Immature natural killer cell (primary cell): ENCODE data around the gene INO80B. TPM values are rescaled to one million over a fixed set of nuclear protein-coding genes. Genes with fewer than 3 reads are reported as not detected.

ENCODE experiments used
- DNase-seq, 3 donors: peaks; one replicate each; pipeline ENCODE4 v3.0.0; 2022; ENCODE audit warnings: mixed read lengths in 1 of 3
- H3K27ac Mint-ChIP-seq, 6 donors: one replicate each; pipeline ENCODE4 v1.8.0; 2020; ENCODE audit warnings: mixed read lengths in 6 of 6, mild to moderate bottlenecking in 5 of 6, inconsistent platforms in 4 of 6, moderate library complexity in 3 of 6
- H3K27me3 Mint-ChIP-seq, 3 donors: one replicate each; pipeline ENCODE4 v1.8.0; 2020 to 2021; ENCODE audit warnings: low read depth in 3 of 3, mild to moderate bottlenecking in 3 of 3, mixed read lengths in 3 of 3, moderate library complexity in 3 of 3, inconsistent platforms in 1 of 3
- H3K36me3 Mint-ChIP-seq, 3 donors: one replicate each; pipeline ENCODE4 v1.8.0; 2020; ENCODE audit warnings: mixed read lengths in 3 of 3, inconsistent platforms in 2 of 3, mild to moderate bottlenecking in 2 of 3
- H3K4me1 Mint-ChIP-seq, 2 donors: one replicate each; pipeline ENCODE4 v1.8.0; 2020; ENCODE audit warnings: inconsistent platforms in 2 of 2, mild to moderate bottlenecking in 2 of 2, mixed read lengths in 2 of 2, moderate library complexity in 1 of 2
- H3K4me3 Mint-ChIP-seq, 5 donors: one replicate each; pipeline ENCODE4 v1.8.0; 2020; ENCODE audit warnings: mild to moderate bottlenecking in 5 of 5, mixed read lengths in 5 of 5, inconsistent platforms in 3 of 5, moderate library complexity in 3 of 5
- H3K9me3 Mint-ChIP-seq, 6 donors: one replicate each; pipeline ENCODE4 v1.8.0; 2020; ENCODE audit warnings: mild to moderate bottlenecking in 6 of 6, mixed read lengths in 6 of 6, inconsistent platforms in 4 of 6, moderate library complexity in 3 of 6
- polyA plus RNA-seq, 3 donors: library from polyadenylated mRNA; unstranded; fragments of 300-500 nt; fragmentation: Illumina TruSeq; gene quantifications; one replicate each; pipeline ENCODE4 v1.2.3, GENCODE V29; 2021

INO80B gene
- 10 to 100 TPM in 1 of 3 donors, 1 to 10 TPM in 2; 3.9 to 11.1 (median 9.3) TPM for polyA plus RNA-seq

DNA sequence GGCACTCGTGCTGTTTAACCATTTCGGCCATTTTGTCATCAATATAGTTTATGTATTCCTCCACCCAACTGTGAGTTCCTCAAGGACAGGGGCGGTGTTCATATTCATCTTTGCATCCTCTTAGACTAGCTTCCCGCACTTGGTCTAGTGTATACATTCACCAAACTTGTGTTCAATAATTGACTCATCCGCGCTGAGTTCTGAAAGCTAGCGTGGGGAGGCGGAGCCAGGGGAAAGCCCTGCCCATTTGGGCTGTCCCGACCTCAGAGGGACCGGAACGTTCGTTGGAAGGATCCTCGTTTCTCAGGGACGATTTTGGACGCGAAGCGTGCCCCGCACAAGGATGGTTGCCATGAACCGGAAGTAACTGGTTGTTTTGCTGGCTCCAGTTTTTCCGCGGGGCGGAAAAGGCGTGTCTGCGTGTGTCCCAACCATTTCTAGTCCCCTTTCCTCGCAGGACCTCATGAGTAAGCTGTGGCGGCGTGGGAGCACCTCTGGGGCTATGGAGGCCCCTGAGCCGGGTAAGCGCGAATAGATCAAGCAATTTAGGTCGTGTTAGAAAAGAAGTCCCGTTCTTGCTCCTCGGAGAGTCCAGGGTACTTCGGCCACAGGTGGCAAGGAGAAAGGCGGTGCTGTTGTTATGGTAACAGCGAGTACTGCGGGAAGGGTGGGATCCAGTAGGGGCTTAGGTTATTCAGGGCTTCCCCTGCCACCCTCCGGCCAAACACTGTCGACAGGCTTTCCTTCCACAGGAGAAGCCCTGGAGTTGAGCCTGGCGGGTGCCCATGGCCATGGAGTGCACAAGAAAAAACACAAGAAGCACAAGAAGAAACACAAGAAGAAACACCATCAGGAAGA, at the start of gene INO80B:
Gene INO80B (plus strand): TSS at position 434 of the 858 bp plus-strand sequence. CDS start 30 bp downstream, at position 464.
- peak within 1 kb of the TSS; percentile 89 to 99 (median 94) for H3K4me3 Mint-ChIP-seq
- no peaks in the 10 kb centered on the region for H3K36me3 Mint-ChIP-seq
- H3K4me1 Mint-ChIP-seq: peaks cover 73 to 78% of the 10 kb centered on the region in 2 donors

DNA sequence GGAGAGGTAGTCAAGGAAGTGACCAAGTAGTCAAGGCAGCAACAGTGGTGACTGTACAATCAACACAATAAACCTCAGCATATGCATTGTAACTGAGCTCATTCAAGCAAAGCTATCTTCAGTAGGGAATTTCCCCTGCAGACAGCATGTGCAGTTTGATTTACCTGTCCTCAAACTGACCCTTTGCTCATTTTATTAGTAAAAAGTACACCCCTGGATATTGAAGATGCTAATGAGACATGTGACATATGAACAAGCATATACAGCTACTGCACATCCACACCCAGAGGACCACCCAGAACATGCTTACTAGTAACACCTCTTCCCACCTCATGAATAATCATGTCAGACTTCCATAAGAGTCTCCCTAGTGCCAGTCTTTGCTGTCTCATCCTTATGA, 48.9 kb upstream of the INO80B start:
- H3K27ac Mint-ChIP-seq: no peak overlapping the region
- no peaks in the 10 kb centered on the region for H3K9me3 Mint-ChIP-seq
- DNase-seq: no peak
- H3K27me3 Mint-ChIP-seq: peaks cover 2 to 6% (median 2%) of the 10 kb centered on the region in 3 donors
- H3K4me3 Mint-ChIP-seq: no peak overlapping the region
- no peaks in the 10 kb centered on the region for H3K36me3 Mint-ChIP-seq
- H3K4me1 Mint-ChIP-seq: no peaks in the 10 kb centered on the region

More for the DNA sequence above, at the start of gene INO80B:
- peaks cover 28 to 37% (median 31%) of the 10 kb centered on the region in 3 donors for H3K27me3 Mint-ChIP-seq
- H3K27ac Mint-ChIP-seq: peak within 1 kb of the TSS; percentile 87 to 100 (median 98)
- peaks cover 0 to 2% (median 0%) of the 10 kb centered on the region in 6 donors for H3K9me3 Mint-ChIP-seq
- DNase-seq: peak; percentile 97 to 98 (median 98)

DNA sequence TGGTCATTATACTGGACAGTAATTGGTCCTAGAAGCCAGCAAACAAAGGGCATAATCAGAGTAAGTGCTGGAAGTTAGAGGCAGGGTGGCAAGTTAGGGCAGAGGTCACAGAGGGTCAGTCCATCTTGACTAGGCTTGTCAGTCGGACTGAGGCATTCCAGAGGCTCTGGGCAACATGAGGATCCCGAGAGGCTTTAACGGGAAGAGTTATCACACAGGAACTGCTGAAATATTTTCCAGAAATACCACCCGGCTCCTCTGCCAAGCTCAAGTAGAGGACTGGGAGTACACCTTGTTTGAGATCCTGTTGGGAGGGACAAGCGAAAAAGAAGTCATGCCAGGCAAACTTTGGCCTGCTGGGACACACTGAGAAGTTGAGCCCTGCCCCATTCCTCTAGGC, 47.2 kb upstream of the INO80B start:
- Mint-ChIP-seq H3K36me3 (no peaks in the 10 kb centered on the region), H3K27me3 (peaks cover 0 to 6% (median 2%) of the 10 kb centered on the region in 3 donors), H3K27ac (no peak overlapping the region), H3K4me1 (no peaks in the 10 kb centered on the region), H3K4me3 (no peak overlapping the region), H3K9me3 (no peaks in the 10 kb centered on the region)
- DNase-seq: no peak

DNA sequence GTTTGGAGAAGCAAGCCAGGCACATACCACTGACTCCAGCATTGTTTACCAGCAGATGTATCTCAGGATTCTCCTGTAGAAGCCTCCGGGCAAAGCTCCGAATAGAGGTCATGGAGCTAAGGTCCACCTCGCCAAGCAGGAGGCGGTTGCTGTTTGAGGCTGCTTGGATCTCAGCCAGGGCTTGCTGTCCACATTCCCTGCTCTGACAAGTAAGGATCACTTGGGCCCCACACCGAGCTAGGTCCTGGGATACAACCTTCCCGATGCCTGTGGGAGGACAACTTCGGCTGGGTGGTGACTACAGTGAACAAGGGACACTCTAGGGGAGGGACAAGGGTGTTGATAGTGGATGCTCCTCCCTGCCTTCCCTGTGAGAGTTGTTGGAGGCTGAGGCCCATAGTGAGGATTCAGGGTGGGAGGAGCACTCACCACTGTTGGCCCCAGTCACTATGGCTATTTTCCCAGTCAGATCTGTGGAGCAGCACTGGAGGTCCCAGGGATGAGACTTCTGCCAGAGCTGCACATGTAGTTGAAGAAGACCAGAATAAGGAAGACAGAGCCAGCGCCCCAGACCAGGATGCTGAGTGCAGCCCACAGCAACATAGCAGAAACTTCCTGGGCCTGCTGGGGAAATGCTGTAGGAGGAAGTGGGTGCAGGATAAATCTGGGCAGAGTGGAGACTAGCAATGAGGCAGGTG, 41.7 kb upstream of the INO80B start:
- Mint-ChIP-seq H3K9me3 (peaks cover 0 to 2% (median 0%) of the 10 kb centered on the region in 6 donors), H3K4me1 (peaks cover 0 to 19% of the 10 kb centered on the region in 2 donors), H3K36me3 (no peaks in the 10 kb centered on the region), H3K27ac (peak overlapping the region in 2 of 6 donors; percentile 5 to 16), H3K4me3 (peak overlapping the region in 3 of 5 donors; percentile 0 to 59 (median 37)), H3K27me3 (peaks cover 0 to 5% (median 3%) of the 10 kb centered on the region in 3 donors)
- DNase-seq: no peak

DNA sequence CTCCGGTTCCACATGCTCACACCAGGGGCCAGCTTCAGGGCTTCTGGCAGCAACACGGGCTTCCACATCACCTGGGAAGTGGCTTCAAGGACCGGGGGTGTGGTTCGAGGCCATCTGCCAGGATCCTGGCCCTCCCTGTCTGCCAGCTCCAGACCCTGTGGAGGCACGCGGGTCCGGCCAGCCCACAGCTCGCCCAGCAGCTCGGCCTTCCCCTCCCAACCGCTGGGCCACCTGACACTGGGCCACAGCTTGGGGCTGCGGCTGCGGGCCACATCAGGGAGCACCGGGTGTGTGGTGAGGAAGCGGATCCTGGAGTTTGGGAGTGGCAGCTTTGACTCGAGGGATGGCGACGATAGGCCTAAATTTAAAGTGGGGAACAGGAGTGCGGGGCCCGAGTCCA, 40.4 kb upstream of the INO80B start:
- no peak overlapping the region for H3K27ac Mint-ChIP-seq

GRCh38 chr2:74414881-74415761, 39.8 kb upstream of the INO80B start:
- peak overlapping the region; percentile 54 to 81 (median 74) for H3K4me3 Mint-ChIP-seq
- peak overlapping the region in 3 of 6 donors; percentile 35 to 58 (median 36) for H3K27ac Mint-ChIP-seq
- DNase-seq: peak; percentile 50 to 58 (median 52)
- H3K27me3 Mint-ChIP-seq: peaks cover 0 to 3% (median 3%) of the 10 kb centered on the region in 3 donors
- H3K4me1 Mint-ChIP-seq: peaks cover 0 to 20% of the 10 kb centered on the region in 2 donors
- H3K36me3 Mint-ChIP-seq: no peaks in the 10 kb centered on the region
- peaks cover 0 to 2% (median 0%) of the 10 kb centered on the region in 6 donors for H3K9me3 Mint-ChIP-seq

More for the DNA sequence above, 40.4 kb upstream of the INO80B start:
- no peak for DNase-seq
- Mint-ChIP-seq H3K4me1 (peaks cover 0 to 19% of the 10 kb centered on the region in 2 donors), H3K27me3 (peaks cover 0 to 3% (median 3%) of the 10 kb centered on the region in 3 donors), H3K9me3 (peaks cover 0 to 2% (median 0%) of the 10 kb centered on the region in 6 donors), H3K4me3 (peak overlapping the region; percentile 25 to 81 (median 52)), H3K36me3 (no peaks in the 10 kb centered on the region)

GRCh38 chr2:74415762-74416395, 39.0 kb upstream of the INO80B start:
- DNase-seq: no peak
- peaks cover 0 to 2% (median 0%) of the 10 kb centered on the region in 6 donors for H3K9me3 Mint-ChIP-seq
- H3K27me3 Mint-ChIP-seq: peaks cover 0 to 3% (median 3%) of the 10 kb centered on the region in 3 donors
- H3K4me1 Mint-ChIP-seq: peaks cover 2 to 24% of the 10 kb centered on the region in 2 donors
- H3K36me3 Mint-ChIP-seq: no peaks in the 10 kb centered on the region
- H3K27ac Mint-ChIP-seq: peak overlapping the region in 2 of 6 donors; percentile 16 to 48
- peak overlapping the region; percentile 54 to 81 (median 73) for H3K4me3 Mint-ChIP-seq

- Mint-ChIP-seq H3K27me3 (peaks cover 4 to 12% (median 11%) of the 10 kb centered on the region in 3 donors), H3K36me3 (no peaks in the 10 kb centered on the region), H3K27ac (peak overlapping the region in 2 of 6 donors; percentile 80)
Observed at GRCh38 chr2:74416778-74417177, 38.1 kb upstream of the INO80B start.

DNA sequence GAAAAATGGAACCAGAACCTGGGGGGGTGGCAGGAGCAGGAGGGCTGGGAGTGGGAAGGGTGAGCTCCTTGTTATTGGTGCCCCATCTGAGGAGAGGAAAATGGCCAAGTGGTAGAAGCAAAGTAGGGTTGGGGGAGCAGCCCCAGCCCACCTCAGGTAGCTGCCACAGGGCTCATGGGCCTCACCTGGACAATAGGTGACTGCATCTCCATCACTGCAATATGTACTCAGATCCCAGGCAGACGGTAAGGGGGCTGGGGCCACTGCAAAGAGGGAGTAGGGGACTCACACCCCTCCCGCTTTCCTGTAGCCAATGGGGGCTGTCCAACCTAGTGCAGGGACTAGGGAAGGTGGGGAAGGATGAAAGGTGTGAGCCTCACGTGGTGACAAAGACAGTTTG, 37.7 kb upstream of the INO80B start:
- H3K36me3 Mint-ChIP-seq: no peaks in the 10 kb centered on the region
- peaks cover 14 to 34% of the 10 kb centered on the region in 2 donors for H3K4me1 Mint-ChIP-seq
- no peak for DNase-seq
- peaks cover 0 to 2% (median 0%) of the 10 kb centered on the region in 6 donors for H3K9me3 Mint-ChIP-seq
- H3K27ac Mint-ChIP-seq: peak overlapping the region in 2 of 6 donors; percentile 80
- H3K4me3 Mint-ChIP-seq: no peak overlapping the region
- peaks cover 6 to 16% (median 14%) of the 10 kb centered on the region in 3 donors for H3K27me3 Mint-ChIP-seq

More at GRCh38 chr2:74416778-74417177, 38.1 kb upstream of the INO80B start:
- no peak for DNase-seq
- Mint-ChIP-seq H3K4me1 (peaks cover 10 to 30% of the 10 kb centered on the region in 2 donors), H3K4me3 (no peak overlapping the region), H3K9me3 (peaks cover 0 to 2% (median 0%) of the 10 kb centered on the region in 6 donors)

DNA sequence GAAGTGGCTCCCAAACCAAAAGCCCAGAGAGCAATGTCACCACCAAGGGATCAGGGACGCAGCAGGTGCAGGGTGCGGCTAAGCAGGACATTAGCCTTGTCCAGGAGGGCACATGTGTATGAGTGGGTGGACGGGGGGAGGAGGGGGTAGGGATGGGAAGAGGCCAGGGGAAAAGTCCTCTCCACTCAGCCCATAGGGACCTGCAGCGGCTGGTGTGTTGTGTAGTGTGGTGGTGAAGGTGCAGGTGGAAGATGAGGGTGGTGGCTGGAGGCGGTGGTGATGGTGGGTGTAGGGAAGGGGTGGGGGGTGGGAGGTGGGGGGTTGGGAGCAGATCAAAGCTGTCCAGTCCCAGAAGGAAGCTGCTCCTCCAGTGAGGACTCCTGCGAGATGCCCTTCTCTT, 37.1 kb upstream of the INO80B start:
- H3K4me3 Mint-ChIP-seq: no peak overlapping the region
- H3K4me1 Mint-ChIP-seq: peaks cover 20 to 37% of the 10 kb centered on the region in 2 donors
- peaks cover 6 to 17% (median 14%) of the 10 kb centered on the region in 3 donors for H3K27me3 Mint-ChIP-seq

GRCh38 chr2:74418312-74418711, 36.6 kb upstream of the INO80B start:
- H3K36me3 Mint-ChIP-seq: no peaks in the 10 kb centered on the region
- peaks cover 24 to 37% of the 10 kb centered on the region in 2 donors for H3K4me1 Mint-ChIP-seq
- no peak overlapping the region for H3K4me3 Mint-ChIP-seq
- no peak for DNase-seq
- H3K27me3 Mint-ChIP-seq: peaks cover 6 to 17% (median 14%) of the 10 kb centered on the region in 3 donors
- no peak overlapping the region for H3K27ac Mint-ChIP-seq
- H3K9me3 Mint-ChIP-seq: peaks cover 0 to 2% (median 0%) of the 10 kb centered on the region in 6 donors

More for the DNA sequence above, 37.1 kb upstream of the INO80B start:
- Mint-ChIP-seq H3K36me3 (no peaks in the 10 kb centered on the region), H3K27ac (no peak overlapping the region), H3K9me3 (peaks cover 0 to 2% (median 0%) of the 10 kb centered on the region in 6 donors)
- DNase-seq: no peak

GRCh38 chr2:74419345-74419744, 35.5 kb upstream of the INO80B start:
- peaks cover 24 to 30% of the 10 kb centered on the region in 2 donors for H3K4me1 Mint-ChIP-seq

More at GRCh38 chr2:74419345-74419744, 35.5 kb upstream of the INO80B start:
- Mint-ChIP-seq H3K27ac (peak overlapping the region in 1 of 6 donors; percentile 45), H3K36me3 (no peaks in the 10 kb centered on the region), H3K4me3 (no peak overlapping the region), H3K9me3 (peaks cover 0 to 2% (median 0%) of the 10 kb centered on the region in 6 donors), H3K27me3 (peaks cover 6 to 14% (median 12%) of the 10 kb centered on the region in 3 donors)
- DNase-seq: no peak
